ENCODE measurements around the gene TMSB15C.

Gene TMSB15C

DNA sequence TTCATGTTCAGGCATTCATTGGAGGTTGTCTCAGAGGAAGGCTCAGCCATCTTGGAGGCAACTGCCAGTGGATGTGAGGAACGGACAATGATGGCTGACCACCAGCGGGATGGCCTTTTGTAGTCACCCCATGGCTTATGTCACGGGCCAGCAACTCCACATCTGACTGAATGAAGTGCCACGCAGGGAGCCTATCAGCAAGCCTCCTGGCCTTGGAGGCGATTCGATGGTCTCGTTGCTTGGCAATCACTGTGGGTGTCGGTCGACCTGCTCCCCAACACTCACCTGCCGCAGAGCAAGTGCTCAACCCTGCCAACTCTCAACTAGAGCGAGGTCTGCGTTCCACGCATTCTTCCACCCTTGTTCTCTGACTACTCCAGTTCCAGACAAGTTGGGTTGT, 28.9 kb downstream of the TMSB15C start:
- no peak overlapping the region for H3K9ac ChIP-seq (ENCODE audit: low read depth, low read length, poor library complexity, severe bottlenecking)
- TF ChIP-seq, protein P1, sequence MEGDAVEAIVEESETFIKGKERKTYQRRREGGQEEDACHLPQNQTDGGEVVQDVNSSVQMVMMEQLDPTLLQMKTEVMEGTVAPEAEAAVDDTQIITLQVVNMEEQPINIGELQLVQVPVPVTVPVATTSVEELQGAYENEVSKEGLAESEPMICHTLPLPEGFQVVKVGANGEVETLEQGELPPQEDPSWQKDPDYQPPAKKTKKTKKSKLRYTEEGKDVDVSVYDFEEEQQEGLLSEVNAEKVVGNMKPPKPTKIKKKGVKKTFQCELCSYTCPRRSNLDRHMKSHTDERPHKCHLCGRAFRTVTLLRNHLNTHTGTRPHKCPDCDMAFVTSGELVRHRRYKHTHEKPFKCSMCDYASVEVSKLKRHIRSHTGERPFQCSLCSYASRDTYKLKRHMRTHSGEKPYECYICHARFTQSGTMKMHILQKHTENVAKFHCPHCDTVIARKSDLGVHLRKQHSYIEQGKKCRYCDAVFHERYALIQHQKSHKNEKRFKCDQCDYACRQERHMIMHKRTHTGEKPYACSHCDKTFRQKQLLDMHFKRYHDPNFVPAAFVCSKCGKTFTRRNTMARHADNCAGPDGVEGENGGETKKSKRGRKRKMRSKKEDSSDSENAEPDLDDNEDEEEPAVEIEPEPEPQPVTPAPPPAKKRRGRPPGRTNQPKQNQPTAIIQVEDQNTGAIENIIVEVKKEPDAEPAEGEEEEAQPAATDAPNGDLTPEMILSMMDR (conservative IDR thresholded peaks at IDR 0.05; ENCODE audit: low read length): no peak
- no peak for TF ChIP-seq EZH2phosphoT487 (IDR thresholded peaks at IDR 0.05; ENCODE audit: borderline replicate concordance)
- no peaks in the 10 kb centered on the region for H3K4me1 ChIP-seq (ENCODE audit: insufficient read depth, low read length, poor library complexity, severe bottlenecking)
- no peaks in the 10 kb centered on the region for H4K20me1 ChIP-seq (ENCODE audit: insufficient read depth, low read length, poor library complexity, severe bottlenecking)
- H3K36me3 ChIP-seq (ENCODE audit: insufficient read depth, low read length): no peaks in the 10 kb centered on the region
- H2AFZ ChIP-seq (ENCODE audit: low read length): no peak overlapping the region
- no peak overlapping the region for H3K4me3 ChIP-seq (ENCODE audit: low read length, poor library complexity, severe bottlenecking)
- H3K9me2 ChIP-seq (replicated peaks; ENCODE audit: low read depth, low read length): no peaks in the 10 kb centered on the region
- H3K79me2 ChIP-seq (ENCODE audit: insufficient read depth, low read length): no peaks in the 10 kb centered on the region
- no peak overlapping the region for H3K4me2 ChIP-seq (ENCODE audit: low read depth, low read length, poor library complexity, severe bottlenecking)
- no peaks in the 10 kb centered on the region for H3F3A ChIP-seq (ENCODE audit: low read depth)
- H3K27me3 ChIP-seq (ENCODE audit: insufficient read depth, low read length, poor library complexity, severe bottlenecking): no peaks in the 10 kb centered on the region
- H3K9me3 ChIP-seq (ENCODE audit: insufficient read depth, low read depth, low read length): no peaks in the 10 kb centered on the region

GRCh38 chrX:104045642-104046041, 30.4 kb downstream of the TMSB15C start:
- Histone ChIP-seq H3F3A (ENCODE audit: low read depth) (no peaks in the 10 kb centered on the region), H3K4me1 (ENCODE audit: insufficient read depth, low read length, poor library complexity, severe bottlenecking) (no peaks in the 10 kb centered on the region), H2AFZ (ENCODE audit: low read length) (no peak overlapping the region), H3K36me3 (ENCODE audit: insufficient read depth, low read length) (no peaks in the 10 kb centered on the region), H3K9ac (ENCODE audit: low read depth, low read length, poor library complexity, severe bottlenecking) (no peak overlapping the region), H3K9me2 (replicated peaks; ENCODE audit: low read depth, low read length) (no peaks in the 10 kb centered on the region), H3K9me3 (ENCODE audit: insufficient read depth, low read depth, low read length) (no peaks in the 10 kb centered on the region), H3K27me3 (ENCODE audit: insufficient read depth, low read length, poor library complexity, severe bottlenecking) (no peaks in the 10 kb centered on the region), H3K79me2 (ENCODE audit: insufficient read depth, low read length) (no peaks in the 10 kb centered on the region), H3K4me2 (ENCODE audit: low read depth, low read length, poor library complexity, severe bottlenecking) (no peak overlapping the region), H4K20me1 (ENCODE audit: insufficient read depth, low read length, poor library complexity, severe bottlenecking) (no peaks in the 10 kb centered on the region), H3K4me3 (ENCODE audit: low read length, poor library complexity, severe bottlenecking) (no peak overlapping the region)
- TF ChIP-seq EZH2phosphoT487 (IDR thresholded peaks at IDR 0.05; ENCODE audit: borderline replicate concordance): no peak
- TF ChIP-seq, protein P1 (conservative IDR thresholded peaks at IDR 0.05; ENCODE audit: low read length): no peak

- Histone ChIP-seq H3K79me2 (ENCODE audit: insufficient read depth, low read length) (no peaks in the 10 kb centered on the region), H3K9me2 (replicated peaks; ENCODE audit: low read depth, low read length) (no peaks in the 10 kb centered on the region), H3K27me3 (ENCODE audit: insufficient read depth, low read length, poor library complexity, severe bottlenecking) (no peaks in the 10 kb centered on the region), H4K20me1 (ENCODE audit: insufficient read depth, low read length, poor library complexity, severe bottlenecking) (no peaks in the 10 kb centered on the region), H3K9me3 (ENCODE audit: insufficient read depth, low read depth, low read length) (no peaks in the 10 kb centered on the region), H3K4me2 (ENCODE audit: low read depth, low read length, poor library complexity, severe bottlenecking) (no peak overlapping the region), H3K36me3 (ENCODE audit: insufficient read depth, low read length) (no peaks in the 10 kb centered on the region), H3K4me3 (ENCODE audit: low read length, poor library complexity, severe bottlenecking) (no peak overlapping the region), H3F3A (ENCODE audit: low read depth) (no peaks in the 10 kb centered on the region), H3K4me1 (ENCODE audit: insufficient read depth, low read length, poor library complexity, severe bottlenecking) (no peaks in the 10 kb centered on the region), H3K9ac (ENCODE audit: low read depth, low read length, poor library complexity, severe bottlenecking) (no peak overlapping the region), H2AFZ (ENCODE audit: low read length) (no peak overlapping the region)
- TF ChIP-seq, protein P1 (conservative IDR thresholded peaks at IDR 0.05; ENCODE audit: low read length): no peak
- TF ChIP-seq EZH2phosphoT487 (IDR thresholded peaks at IDR 0.05; ENCODE audit: borderline replicate concordance): no peak
Observed at GRCh38 chrX:104041003-104041402, 35.0 kb downstream of the TMSB15C start.

Measured in Loucy (cell line).